HL-60 (cell line): ENCODE measurements around the gene NHLRC2.

Experiments used
- DNase-seq, 2 experiments: peaks; one replicate each; pipeline ENCODE4 v3.0.0-alpha.2; 2010 to 2020; ENCODE audit warnings: low read depth in 1 of 2, low spot score in 1 of 2
- H3K27ac ChIP-seq: fragments of 250-450 bp; sonication (Bioruptor Pico); replicated peaks from 2 replicates; pipeline ENCODE4 v1.5.1; 2020; ENCODE audit warnings: mild to moderate bottlenecking, moderate library complexity
- H3K27me3 ChIP-seq: fragments of 250-450 bp; sonication (Bioruptor Pico); 2 replicates; pipeline ENCODE4 v1.5.1; 2021; ENCODE audit warnings: mild to moderate bottlenecking, moderate library complexity; ENCODE audit not compliant: insufficient read depth, poor library complexity, severe bottlenecking
- H3K4me3 ChIP-seq: replicated peaks from 2 replicates; pipeline ENCODE4 v1.5.1; 2011; ENCODE audit warnings: mild to moderate bottlenecking, control low read depth, low read length; ENCODE audit not compliant: insufficient read depth
- GABPA ChIP-seq: IDR thresholded peaks from 2 replicates; pipeline ENCODE4 v1.6.1; 2012; ENCODE audit warnings: low read depth
- POLR2AphosphoS5 ChIP-seq: IDR thresholded peaks from 2 replicates; pipeline ENCODE4 v1.6.1; 2012; ENCODE audit warnings: low read depth
- SPI1 ChIP-seq: IDR thresholded peaks from 2 replicates; pipeline ENCODE4 v1.6.1; 2012; ENCODE audit warnings: low read depth, mild to moderate bottlenecking, borderline replicate concordance
- TF ChIP-seq, protein P1 (sequence below): IDR thresholded peaks from 2 replicates; pipeline ENCODE4 v1.6.1; 2012; ENCODE audit warnings: low read depth; ENCODE audit not compliant: insufficient replicate concordance
- TF ChIP-seq, protein P2 (sequence below): IDR thresholded peaks from one replicate; pipeline ENCODE4 v1.5.1; 2011; ENCODE audit warnings: low read length, control low read depth, inconsistent platforms; ENCODE audit not compliant: insufficient read depth

NHLRC2 gene

DNA sequence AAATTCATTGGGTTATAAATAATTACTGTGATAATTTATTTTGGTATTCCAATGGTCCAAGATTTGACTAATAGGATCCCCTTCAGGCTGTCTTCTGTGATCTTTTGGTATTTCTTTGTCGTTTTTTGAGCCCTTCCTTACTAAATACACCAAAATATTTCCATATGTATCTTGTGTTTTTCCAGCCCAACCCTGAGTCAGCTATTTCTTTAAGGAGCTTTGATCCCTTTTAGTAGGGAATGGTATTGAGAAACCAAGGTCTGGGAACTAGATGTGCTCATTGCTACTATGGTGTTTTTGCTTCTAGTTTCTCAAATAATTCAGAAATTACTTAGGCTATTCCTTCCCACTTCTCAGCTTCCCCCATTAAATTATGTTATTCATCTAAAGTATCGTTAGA, 15.3 kb downstream of the NHLRC2 start:
- H3K4me3 ChIP-seq, result no peak overlapping the region
- no peaks in the 10 kb centered on the region for H3K27me3 ChIP-seq
- TF ChIP-seq, protein P1, sequence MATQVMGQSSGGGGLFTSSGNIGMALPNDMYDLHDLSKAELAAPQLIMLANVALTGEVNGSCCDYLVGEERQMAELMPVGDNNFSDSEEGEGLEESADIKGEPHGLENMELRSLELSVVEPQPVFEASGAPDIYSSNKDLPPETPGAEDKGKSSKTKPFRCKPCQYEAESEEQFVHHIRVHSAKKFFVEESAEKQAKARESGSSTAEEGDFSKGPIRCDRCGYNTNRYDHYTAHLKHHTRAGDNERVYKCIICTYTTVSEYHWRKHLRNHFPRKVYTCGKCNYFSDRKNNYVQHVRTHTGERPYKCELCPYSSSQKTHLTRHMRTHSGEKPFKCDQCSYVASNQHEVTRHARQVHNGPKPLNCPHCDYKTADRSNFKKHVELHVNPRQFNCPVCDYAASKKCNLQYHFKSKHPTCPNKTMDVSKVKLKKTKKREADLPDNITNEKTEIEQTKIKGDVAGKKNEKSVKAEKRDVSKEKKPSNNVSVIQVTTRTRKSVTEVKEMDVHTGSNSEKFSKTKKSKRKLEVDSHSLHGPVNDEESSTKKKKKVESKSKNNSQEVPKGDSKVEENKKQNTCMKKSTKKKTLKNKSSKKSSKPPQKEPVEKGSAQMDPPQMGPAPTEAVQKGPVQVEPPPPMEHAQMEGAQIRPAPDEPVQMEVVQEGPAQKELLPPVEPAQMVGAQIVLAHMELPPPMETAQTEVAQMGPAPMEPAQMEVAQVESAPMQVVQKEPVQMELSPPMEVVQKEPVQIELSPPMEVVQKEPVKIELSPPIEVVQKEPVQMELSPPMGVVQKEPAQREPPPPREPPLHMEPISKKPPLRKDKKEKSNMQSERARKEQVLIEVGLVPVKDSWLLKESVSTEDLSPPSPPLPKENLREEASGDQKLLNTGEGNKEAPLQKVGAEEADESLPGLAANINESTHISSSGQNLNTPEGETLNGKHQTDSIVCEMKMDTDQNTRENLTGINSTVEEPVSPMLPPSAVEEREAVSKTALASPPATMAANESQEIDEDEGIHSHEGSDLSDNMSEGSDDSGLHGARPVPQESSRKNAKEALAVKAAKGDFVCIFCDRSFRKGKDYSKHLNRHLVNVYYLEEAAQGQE, result no peak
- TF ChIP-seq POLR2AphosphoS5 (no peak), SPI1 (no peak), GABPA (no peak)
- TF ChIP-seq, protein P2, sequence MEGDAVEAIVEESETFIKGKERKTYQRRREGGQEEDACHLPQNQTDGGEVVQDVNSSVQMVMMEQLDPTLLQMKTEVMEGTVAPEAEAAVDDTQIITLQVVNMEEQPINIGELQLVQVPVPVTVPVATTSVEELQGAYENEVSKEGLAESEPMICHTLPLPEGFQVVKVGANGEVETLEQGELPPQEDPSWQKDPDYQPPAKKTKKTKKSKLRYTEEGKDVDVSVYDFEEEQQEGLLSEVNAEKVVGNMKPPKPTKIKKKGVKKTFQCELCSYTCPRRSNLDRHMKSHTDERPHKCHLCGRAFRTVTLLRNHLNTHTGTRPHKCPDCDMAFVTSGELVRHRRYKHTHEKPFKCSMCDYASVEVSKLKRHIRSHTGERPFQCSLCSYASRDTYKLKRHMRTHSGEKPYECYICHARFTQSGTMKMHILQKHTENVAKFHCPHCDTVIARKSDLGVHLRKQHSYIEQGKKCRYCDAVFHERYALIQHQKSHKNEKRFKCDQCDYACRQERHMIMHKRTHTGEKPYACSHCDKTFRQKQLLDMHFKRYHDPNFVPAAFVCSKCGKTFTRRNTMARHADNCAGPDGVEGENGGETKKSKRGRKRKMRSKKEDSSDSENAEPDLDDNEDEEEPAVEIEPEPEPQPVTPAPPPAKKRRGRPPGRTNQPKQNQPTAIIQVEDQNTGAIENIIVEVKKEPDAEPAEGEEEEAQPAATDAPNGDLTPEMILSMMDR, result no peak
- DNase-seq, result no peak
- no peak overlapping the region for H3K27ac ChIP-seq

DNA sequence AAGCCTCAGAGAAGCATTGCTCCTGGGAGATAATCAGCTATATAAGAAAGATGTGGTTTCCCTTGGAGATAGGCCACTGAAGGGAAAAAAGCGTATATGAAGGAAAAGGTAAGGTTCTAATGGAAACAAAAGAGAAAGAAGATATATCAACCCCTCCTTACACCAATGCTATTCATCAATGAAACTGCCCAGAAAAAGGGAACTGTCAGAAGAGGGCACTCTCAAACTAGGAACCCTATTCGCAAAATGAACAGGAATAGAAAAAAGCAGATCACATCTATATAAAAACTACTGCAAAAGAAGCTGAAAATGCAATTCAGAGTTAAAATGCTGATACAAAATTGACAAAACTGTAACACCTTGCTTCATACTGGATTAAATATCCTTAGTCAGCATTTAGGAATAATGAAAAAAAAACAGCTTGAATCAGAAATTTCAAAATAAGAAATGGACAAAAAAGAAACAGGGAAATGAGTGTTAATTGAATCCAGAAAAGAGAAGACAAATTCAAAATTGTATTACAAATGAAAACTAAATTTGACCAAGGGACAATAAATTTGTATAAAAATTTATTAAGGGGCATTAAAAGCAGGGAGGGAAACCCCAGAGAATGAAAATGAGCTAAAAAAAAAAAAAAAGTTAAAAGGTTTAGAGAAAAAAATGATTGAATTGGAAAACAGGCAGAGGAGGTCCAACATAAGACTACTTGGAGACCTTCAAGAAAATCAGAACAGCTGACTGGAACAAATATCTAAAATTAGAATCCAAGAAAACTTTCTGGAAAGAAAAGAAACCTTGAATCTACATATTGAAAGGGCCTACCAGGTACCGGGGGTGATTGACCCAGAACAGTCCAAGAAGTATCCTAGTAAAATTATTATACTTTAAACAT, 17.9 kb downstream of the NHLRC2 start:
- Histone ChIP-seq H3K27ac (no peak overlapping the region), H3K27me3 (no peaks in the 10 kb centered on the region), H3K4me3 (no peak overlapping the region)
- DNase-seq, result no peak
- TF ChIP-seq SPI1, result peak; percentile 50; the same call in 1 of the 2 replicates
- TF ChIP-seq, protein P2, result no peak
- TF ChIP-seq POLR2AphosphoS5, result no peak
- no peak for TF ChIP-seq GABPA

DNA sequence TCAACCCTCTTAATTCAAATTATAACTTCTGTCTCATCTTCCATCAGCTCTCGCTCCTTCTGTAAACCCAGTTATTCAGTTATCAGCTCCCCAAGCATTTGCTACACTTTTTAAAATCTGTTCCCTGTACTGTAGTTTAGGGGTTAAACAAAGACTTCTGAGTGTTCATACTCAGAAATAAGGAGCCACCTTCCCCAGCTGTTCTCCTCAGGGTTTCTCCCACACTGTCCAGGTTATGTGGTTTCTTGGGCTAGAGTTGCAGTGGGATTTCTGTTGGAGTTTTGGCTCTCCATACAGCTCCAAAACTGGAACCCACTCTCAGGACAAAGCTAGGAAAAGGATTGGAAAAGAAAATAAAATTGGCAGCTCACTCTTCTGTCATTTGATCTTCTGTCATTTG, 20.8 kb downstream of the NHLRC2 start:
- H3K27me3 ChIP-seq, result no peaks in the 10 kb centered on the region
- no peak for DNase-seq
- TF ChIP-seq, protein P2, result no peak
- TF ChIP-seq, protein P1, result no peak
- TF ChIP-seq GABPA, result no peak
- TF ChIP-seq SPI1, result no peak
- no peak for TF ChIP-seq POLR2AphosphoS5
- no peak overlapping the region for H3K27ac ChIP-seq
- no peak overlapping the region for H3K4me3 ChIP-seq
